Right lobe of liver (tissue), 6 donors: ENCODE results near the gene EXOC4. TPM values are rescaled to one million over a fixed set of nuclear protein-coding genes. Genes with fewer than 3 reads are reported as not detected.

Source experiments
- ATAC-seq, 4 donors: fragments of 200-7000 bp; cut with Tn5 transposase; one replicate each; pipeline ENCODE4 v1.9.1; 2020; ENCODE audit warnings: mild to moderate bottlenecking in 4 of 4, moderate library complexity in 4 of 4
- DNase-seq, 3 donors: peaks; one replicate each; pipeline ENCODE4 v3.0.0-alpha.2; 2020
- H3K27ac ChIP-seq, 3 donors: fragments of 200-600 bp; one replicate each; pipeline ENCODE4 v1.8.0; 2022
- H3K27me3 ChIP-seq, 2 donors: fragments of 200-600 bp; one replicate each; pipeline ENCODE4 v1.8.0; 2022
- H3K36me3 ChIP-seq, 4 donors: fragments of 200-600 bp; sonication (generic) in 1 of 4; one replicate each; pipeline versions ENCODE4 v1.5.1 to v1.8.0; 2017 to 2022; ENCODE audit warnings: control low read depth in 1 of 4
- H3K4me1 ChIP-seq, 4 donors: fragments of 200-600 bp; sonication (generic) in 1 of 4; one replicate each; pipeline versions ENCODE4 v1.5.1 to v1.8.0; 2017 to 2022; ENCODE audit warnings: control low read depth in 1 of 4
- H3K4me3 ChIP-seq, 3 donors: fragments of 200-600 bp; one replicate each; pipeline ENCODE4 v1.8.0; 2022
- H3K9me3 ChIP-seq, 4 donors: fragments of 200-600 bp; sonication (generic) in 1 of 4; one replicate each; pipeline versions ENCODE4 v1.5.1 to v1.8.0; 2017 to 2022; ENCODE audit warnings: control low read depth in 1 of 4
- POLR2A ChIP-seq: fragments of 450-650 bp; IDR thresholded peaks from one replicate; pipeline ENCODE4 v1.6.1; 2017; ENCODE audit warnings: antibody characterized with exemption, mild to moderate bottlenecking
- WGBS: methylation state at CpG from one replicate; pipeline ENCODE4 v1.1.6; 2018; ENCODE audit warnings: low coverage, low lambda C conversion rate; ENCODE audit not compliant: insufficient coverage; ENCODE audit errors: missing lambda C conversion rate; 5-methylcytosine and 5-hydroxymethylcytosine counted together
- intact Hi-C, 2 donors: fragments of 100-400 bp; cut with DNase I; formaldehyde crosslinking; loops; one replicate each; pipeline versions ENCODE4 v1.11.2 to v1.14.1; 2022
- total RNA-seq, 6 experiments: library from RNA; depleted of rRNA in 2 of 6; stranded (reverse); fragments of >200 nt in 2 of 6; fragmentation: NEBNext Ultra II Directional in 3 of 6; extraction: Animal tissue kit (Norgen Biotek cat#: 25700) in 3 of 6; gene quantifications; one replicate each; pipeline versions ENCODE4 v1.1.0 to v1.2.4, GENCODE V29; 2016 to 2023
- TF ChIP-seq, protein P1 (sequence below), 4 donors: fragments of 200-600 bp in 3 of 4; fragments of 450-650 bp in 1 of 4; IDR thresholded peaks; one replicate each; pipeline versions ENCODE4 v1.5.1 to v1.8.0; 2016 to 2022; ENCODE audit warnings: antibody characterized with exemption in 4 of 4, mild to moderate bottlenecking in 2 of 4
- donor health status: DM: no; HTN: yes; CAD: no.
- donor health status: DM: no; HTN: no; CAD: no.
- donor health status: DM: no; HTN: no; CAD: no.
- donor health status: DM: no; HTN: yes; CAD: no.
- donor health status: DM: no; HTN: yes; CAD: no.

EXOC4 gene
- total RNA-seq, 6 experiments from 2014 or later, result 23.7 to 33.5 (median 30.0) TPM

DNA sequence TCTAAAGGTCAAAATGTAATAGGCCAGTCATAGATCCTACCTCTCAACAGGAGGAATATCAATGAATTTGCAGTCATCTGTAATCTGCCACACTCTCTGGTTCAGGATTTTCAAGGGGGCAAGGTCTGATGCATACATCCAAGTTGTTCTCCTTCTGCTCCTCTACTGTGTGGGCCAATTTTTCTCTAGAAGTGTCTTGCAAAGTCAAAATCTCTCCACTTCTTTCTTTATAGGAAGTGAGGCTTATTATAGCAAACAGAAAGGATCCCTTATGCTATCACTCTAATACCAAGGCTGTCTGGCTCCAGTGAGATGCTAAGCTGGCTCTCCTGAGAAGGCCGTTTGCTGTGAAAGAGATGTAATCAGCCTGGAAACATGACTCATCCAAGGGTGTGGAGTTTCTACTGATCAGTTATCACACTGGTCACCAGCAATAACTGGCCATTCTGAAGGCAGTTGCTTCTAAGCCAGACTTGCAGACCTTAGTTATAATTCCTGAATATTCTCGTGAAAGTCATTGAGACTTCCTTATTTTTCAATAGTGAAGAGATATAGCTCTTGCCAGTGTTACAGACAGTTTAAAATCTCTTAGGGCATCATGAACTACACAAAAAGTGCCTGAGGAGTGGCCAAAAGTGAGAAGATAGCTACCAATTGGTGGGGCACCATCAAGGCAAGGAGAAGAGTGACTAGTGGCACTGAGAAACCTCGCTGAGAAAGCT lies 831.0 kb downstream of the EXOC4 start:
- Histone ChIP-seq H3K27ac (no peak overlapping the region), H3K36me3 (no peaks in the 10 kb centered on the region), H3K4me1 (no peaks in the 10 kb centered on the region), H3K9me3 (no peaks in the 10 kb centered on the region), H3K27me3 (no peaks in the 10 kb centered on the region), H3K4me3 (no peak overlapping the region)
- intact Hi-C loops, result no loop called here
- ATAC-seq (no peak), DNase-seq (no peak)
- WGBS, result 74% methylated on average over 3 of the region's 3 CpGs
- TF ChIP-seq POLR2A, result no peak
- TF ChIP-seq, protein P1, sequence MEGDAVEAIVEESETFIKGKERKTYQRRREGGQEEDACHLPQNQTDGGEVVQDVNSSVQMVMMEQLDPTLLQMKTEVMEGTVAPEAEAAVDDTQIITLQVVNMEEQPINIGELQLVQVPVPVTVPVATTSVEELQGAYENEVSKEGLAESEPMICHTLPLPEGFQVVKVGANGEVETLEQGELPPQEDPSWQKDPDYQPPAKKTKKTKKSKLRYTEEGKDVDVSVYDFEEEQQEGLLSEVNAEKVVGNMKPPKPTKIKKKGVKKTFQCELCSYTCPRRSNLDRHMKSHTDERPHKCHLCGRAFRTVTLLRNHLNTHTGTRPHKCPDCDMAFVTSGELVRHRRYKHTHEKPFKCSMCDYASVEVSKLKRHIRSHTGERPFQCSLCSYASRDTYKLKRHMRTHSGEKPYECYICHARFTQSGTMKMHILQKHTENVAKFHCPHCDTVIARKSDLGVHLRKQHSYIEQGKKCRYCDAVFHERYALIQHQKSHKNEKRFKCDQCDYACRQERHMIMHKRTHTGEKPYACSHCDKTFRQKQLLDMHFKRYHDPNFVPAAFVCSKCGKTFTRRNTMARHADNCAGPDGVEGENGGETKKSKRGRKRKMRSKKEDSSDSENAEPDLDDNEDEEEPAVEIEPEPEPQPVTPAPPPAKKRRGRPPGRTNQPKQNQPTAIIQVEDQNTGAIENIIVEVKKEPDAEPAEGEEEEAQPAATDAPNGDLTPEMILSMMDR (IDR thresholded peaks at IDR 0.05), result no peak

DNA sequence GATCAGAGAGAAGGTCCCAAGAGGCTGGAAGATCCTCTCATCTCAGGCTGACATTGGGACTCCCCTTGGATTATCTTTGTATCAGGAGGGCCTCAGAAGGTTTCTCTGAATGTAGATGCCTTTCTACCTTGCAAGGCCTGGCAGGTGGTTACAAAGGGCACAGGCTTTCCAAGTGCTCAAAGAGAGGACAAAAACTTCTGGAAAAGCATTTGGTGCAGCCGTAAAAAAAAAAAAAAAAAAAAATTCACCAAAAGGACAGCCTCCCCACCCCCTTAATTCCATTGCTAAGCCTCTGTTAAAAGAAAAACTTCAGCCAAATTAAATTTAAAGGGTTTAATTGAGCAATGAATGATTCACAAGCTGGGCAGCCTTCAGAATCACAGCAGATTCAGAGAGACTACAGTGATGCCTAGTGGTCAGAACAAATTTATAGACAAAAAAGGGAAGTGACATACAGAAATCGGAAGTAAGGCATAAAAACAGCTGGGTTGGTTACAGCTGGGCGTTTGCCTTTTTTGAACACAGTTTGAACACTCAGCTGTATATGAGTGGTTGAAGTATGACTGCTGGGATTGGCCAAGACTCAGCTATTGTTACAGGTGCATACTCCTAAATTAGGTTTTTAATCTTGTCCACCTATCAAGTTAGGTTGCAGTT lies 831.7 kb downstream of the EXOC4 start:
- TF ChIP-seq, protein P1 (IDR thresholded peaks at IDR 0.05), result no peak
- TF ChIP-seq POLR2A, result no peak
- DNase-seq, result no peak
- ATAC-seq, result peak in 3 of 4 donors; percentile 28 to 51 (median 42)

DNA sequence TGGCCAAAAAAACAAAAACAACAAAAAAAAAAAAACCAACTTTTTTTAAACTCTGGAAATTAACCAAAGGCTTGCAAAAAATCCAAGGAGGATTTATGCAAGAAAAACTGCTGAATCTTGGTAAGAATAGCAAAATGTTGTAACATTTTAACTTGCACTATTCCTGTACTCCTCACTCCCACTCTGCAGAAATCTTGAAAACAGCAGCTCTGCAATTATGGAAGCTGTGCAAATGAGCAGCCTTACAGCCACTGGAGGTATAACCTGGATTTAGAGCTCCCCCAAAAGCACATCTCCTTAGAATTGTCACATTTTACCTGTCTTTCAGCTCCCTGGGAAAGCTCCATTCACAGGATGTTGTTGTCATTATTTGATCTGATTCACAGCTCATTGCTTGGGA lies 832.4 kb downstream of the EXOC4 start:
- DNase-seq, result no peak
- ATAC-seq, result no peak
- no peaks in the 10 kb centered on the region for H3K9me3 ChIP-seq
- no peaks in the 10 kb centered on the region for H3K4me1 ChIP-seq
- no peaks in the 10 kb centered on the region for H3K27me3 ChIP-seq
- TF ChIP-seq, protein P1 (IDR thresholded peaks at IDR 0.05), result no peak
- no peak for TF ChIP-seq POLR2A
- H3K36me3 ChIP-seq, result no peaks in the 10 kb centered on the region
- intact Hi-C loops, result no loop called here
- no peak overlapping the region for H3K4me3 ChIP-seq
- H3K27ac ChIP-seq, result no peak overlapping the region

More for the DNA sequence above, 831.7 kb downstream of the EXOC4 start:
- H3K27ac ChIP-seq, result no peak overlapping the region
- intact Hi-C loops, result no loop called here
- H3K4me1 ChIP-seq, result no peaks in the 10 kb centered on the region
- H3K4me3 ChIP-seq, result no peak overlapping the region
- no peaks in the 10 kb centered on the region for H3K27me3 ChIP-seq
- WGBS, result 63% methylated on average over 3 of the region's 3 CpGs
- no peaks in the 10 kb centered on the region for H3K9me3 ChIP-seq
- no peaks in the 10 kb centered on the region for H3K36me3 ChIP-seq

DNA sequence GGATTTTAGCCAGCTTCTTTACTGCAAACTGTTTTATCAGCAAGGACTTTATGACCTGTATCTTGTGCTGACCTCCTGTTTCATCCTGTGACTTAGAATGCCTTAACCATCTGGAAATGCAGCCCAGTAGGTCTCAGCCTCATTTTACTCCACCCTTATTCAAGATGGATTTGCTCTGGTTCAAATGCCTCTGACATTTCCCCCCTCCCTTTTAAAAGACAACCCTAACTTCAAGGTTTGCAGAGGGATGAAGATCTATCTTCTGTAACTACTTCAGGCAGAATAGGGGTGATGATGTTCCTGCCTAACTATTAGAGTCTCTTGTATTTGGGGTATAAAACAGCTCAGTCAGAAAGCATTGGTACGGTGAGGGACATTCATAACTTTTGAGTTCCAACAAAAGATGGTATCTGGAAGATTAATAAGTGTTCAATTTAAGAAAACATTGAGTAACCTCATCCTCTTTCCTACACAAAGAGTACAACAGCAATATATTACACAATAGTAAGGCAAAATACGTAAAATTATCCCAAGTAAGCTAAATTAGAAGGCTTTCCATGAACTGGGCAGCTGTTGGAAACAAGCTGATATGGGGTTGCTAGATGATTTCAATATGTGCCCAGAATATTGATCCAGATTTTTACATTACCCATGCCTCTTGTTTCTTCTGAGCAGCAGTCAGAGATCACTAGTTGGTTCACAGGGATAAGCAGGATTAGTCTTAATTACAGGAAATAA lies 834.3 kb downstream of the EXOC4 start:
- ATAC-seq, result no peak
- intact Hi-C loops, result no loop called here
- 67% methylated on average over 2 of the region's 2 CpGs for WGBS

More for the DNA sequence above, 834.3 kb downstream of the EXOC4 start:
- no peaks in the 10 kb centered on the region for H3K36me3 ChIP-seq
- H3K27ac ChIP-seq, result no peak overlapping the region
- H3K4me3 ChIP-seq, result no peak overlapping the region
- TF ChIP-seq POLR2A, result no peak
- TF ChIP-seq, protein P1 (IDR thresholded peaks at IDR 0.05), result no peak
- H3K27me3 ChIP-seq, result no peaks in the 10 kb centered on the region
- no peaks in the 10 kb centered on the region for H3K9me3 ChIP-seq
- no peaks in the 10 kb centered on the region for H3K4me1 ChIP-seq
- DNase-seq, result no peak
